ELR (cell line): ENCODE data around the gene LDHA.

Experiments used
- DNase-seq: peaks from one replicate; pipeline ENCODE4 v3.0.0-alpha.2; 2015; ENCODE audit warnings: low read depth

Gene LDHA

DNA sequence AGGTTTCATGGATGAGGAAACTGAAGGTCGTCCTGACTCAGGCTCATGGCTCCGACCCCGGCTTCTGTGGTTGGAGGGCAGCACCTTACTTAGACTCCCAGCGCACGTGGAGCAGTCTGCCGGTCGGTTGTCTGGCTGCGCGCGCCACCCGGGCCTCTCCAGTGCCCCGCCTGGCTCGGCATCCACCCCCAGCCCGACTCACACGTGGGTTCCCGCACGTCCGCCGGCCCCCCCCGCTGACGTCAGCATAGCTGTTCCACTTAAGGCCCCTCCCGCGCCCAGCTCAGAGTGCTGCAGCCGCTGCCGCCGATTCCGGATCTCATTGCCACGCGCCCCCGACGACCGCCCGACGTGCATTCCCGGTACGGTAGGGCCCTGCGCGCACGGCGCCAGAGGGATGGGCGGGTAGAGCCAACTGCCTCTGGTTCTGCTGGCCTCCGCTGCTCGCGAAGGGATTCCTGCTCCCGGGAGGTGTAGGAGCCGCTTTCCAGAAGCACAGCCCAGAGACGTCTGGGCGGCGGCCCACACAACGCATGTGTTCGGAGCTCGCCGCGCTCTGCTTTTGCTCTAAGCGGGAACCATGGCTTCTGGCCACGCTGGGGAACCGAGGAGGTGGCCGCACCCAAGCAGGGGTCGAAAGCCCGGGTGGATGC is at the start of gene LDHA:
Gene LDHA, plus strand, starts transcription at position 289 of the 653 bp plus-strand sequence. CDS start 2,280 bp downstream, outside the sequence.
- peak; percentile 98 for DNase-seq

DNA sequence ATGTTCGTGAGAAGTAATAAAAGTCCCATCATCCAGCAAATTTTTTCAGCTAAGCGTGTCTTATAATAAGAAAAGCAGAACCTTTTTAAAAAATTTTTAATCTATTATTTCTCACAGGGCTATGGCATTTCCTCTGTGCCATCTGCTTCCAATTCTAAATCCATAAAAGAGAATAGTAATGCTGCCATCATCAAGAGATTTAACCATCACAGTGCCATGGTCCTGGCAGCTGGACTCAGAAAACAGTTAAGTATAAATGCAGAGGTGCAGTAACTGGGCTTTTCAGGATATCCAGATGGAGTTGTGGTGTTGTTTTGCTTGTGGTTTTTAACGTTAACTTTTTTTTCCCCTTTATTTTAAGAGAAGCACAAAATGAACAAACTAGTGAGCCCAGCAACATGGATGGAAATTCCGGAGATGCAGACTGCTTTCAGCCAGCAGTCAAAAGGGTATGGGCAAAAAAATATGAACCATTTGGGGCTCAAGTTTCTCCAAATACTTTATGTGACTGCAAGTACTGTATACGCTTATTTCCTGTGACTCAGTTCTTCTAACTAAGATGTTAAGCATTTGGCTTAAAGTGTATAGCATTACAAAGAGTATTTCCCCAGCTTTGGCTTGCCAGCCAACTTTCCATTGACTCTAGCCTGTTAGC is 46.8 kb upstream of the LDHA start:
- DNase-seq: peak; percentile 86

DNA sequence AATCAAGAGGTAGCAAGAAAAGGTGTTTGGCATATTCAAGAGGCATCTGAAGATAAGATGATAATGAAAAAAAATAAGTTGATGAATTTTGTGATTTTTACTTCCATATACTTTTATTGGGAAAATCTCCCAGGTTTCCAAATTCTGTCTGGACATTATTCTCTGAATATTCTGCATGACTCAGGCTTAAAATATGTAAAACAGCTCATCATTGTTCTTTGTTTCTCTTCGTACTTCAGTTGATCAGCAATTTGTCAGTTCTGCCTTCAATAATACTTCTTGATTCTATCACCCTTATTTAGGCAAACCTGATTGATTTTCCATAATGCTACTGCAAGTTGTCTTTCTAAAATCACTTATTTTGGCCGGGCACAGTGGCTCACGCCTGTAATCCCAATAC is 41.8 kb upstream of the LDHA start:
- DNase-seq: peak; percentile 76

DNA sequence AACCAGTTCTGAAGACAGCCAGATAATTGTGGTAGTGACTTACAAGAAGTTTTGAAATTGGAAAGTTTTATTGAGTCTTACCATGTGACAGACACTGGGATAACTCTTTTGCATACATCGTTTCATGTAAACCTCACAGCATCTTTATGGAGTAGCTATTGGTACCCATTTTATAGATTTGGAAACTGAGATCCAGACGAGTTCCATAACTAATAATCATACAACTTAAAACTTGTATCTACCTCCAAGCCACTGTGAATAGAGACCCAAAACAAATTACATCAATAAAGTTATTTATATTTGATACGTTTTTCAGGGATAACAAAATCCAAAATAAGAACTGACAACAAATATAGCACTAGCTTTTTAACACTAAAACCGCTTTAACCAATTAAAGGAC is 35.7 kb upstream of the LDHA start:
- DNase-seq: no peak

DNA sequence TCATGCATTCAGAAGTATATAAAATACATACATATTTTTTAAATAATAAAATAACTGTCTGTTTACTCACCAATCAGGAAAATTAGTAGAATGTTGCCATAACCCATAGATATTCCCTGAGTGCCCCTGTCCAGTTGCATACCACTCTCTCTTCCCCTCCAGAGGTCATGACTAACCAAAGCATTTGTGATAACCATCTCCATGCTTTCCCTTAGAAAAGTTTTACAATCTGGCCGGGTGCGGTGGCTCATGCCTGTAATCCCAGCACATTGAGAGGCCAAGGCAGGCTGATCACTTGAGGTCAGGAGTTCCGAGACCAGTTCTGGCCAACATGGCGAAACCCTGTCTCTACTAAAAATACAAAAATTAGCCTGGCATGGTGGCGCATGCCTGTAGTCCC is 33.2 kb upstream of the LDHA start:
- DNase-seq: peak; percentile 62

DNA sequence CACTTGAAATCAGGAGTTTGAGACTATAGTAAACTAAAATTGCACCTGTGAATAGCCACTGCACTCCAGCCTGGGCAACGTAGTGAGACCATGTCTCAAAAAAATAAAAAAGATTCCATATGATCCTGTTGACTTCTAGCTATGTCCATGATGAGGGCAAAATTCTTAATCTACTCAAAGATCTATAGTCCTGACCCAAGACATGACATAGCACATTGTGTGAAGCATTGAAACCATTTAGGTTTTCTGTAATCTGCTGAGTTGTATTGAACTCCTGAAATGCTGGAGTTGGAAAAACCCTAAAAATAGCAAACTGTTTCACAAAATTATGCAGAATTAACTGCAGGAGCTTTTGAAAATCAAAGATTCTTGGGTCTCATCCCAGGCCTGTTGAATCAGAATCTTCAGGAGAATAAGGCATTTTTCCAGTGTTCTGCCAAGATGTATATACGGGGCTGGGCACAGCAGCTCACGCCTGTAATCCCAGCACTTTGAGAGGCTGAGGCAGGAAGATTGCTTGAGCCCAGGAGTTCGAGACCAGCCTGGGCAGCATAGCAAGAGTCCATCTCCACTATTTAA is 29.8 kb upstream of the LDHA start:
- DNase-seq: no peak

DNA sequence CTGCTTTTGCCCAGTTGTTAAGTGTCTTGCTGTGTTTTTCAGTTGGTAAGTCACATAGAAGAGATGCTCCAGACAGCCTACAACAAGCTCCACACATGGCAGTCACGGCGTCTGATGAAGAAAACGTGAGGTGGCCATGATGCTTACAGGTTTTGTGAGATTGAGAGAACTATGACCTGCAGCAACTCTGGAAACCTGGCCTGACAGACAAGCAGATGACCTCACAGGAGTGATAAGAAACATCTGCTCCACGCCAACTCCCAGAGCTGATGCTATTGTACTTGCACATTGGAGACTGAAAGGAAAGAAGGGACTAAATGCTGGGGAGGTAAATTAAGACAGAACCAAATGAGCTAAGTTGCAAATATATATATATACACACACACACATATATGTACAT is 28.6 kb upstream of the LDHA start:
- no peak for DNase-seq

DNA sequence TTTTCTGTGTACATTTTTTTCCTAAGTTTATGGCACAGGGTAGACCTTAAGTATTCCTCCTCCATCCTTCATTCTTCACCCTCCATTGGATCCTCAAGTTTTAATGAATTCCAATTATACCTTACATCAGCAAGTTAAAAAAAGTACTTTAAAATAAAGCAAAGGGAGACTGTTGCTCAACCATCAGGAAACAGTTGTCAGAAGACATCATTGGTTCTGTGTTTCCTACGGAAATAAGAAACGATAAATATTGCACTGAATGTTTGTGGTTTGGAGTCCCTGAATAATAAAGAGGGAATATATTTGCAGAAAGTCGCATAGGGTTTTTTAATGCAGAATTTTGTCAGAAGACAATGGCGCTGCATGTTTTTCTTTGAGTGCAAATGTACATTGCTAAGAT is 28.1 kb upstream of the LDHA start:
- DNase-seq: no peak

DNA sequence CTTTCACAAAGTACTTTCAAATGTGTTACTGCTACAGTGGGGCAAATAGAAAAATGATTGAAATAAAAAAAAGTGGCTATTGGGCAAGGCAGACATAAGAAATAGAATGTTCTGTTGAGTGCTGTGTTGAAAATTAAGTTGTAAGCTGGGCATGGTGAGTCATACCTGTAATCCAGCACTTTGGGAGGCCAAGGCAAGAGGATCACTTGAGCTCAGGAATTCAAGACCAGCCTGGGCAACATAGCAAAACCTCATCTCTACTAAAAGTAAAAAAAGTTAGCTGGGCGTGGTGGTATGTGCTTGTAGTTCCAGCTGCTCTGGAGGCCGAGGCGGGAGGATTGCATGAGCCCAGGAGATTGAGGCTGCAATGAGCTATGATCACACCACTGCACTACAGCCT is 26.9 kb upstream of the LDHA start:
- peak; percentile 39 for DNase-seq

DNA sequence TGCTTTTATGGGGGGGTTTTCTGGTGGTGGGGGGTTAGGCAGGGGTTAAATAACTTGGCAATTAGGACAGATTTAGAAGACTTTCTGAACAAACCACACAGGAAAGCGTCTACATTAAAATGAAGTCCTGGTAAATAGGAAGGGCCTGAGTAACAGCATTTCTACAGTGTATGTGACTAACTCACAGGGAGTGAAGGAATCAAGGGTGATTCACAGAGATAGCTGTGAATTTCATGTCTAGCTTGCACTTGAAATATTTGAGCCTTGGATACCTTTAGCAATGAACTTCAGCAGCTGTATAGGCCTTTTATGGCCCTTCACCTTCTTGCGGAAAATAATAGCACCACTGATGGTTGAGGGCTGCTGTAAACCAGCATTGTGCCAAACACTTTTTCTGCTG is 26.1 kb upstream of the LDHA start:
- DNase-seq: peak; percentile 62

DNA sequence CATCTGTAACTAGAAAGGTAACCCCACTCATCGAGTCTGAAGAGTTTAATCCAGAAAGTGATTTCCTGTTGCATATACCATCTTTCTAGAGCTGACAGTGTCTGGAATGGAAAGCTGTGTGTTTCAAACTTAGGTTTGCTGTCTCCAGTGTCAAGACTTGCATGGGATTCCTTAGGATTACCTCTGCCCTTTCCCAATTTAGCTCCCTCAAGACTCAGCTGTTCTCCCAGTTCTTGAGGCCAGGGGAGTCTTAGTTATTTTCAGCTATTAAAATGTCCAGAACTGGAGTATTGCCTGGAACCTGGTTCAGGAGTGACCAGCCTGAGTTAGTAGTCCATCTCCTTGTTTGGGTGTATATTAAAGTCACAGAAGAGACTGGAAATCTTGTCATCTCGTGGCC is 25.0 kb upstream of the LDHA start:
- no peak for DNase-seq

DNA sequence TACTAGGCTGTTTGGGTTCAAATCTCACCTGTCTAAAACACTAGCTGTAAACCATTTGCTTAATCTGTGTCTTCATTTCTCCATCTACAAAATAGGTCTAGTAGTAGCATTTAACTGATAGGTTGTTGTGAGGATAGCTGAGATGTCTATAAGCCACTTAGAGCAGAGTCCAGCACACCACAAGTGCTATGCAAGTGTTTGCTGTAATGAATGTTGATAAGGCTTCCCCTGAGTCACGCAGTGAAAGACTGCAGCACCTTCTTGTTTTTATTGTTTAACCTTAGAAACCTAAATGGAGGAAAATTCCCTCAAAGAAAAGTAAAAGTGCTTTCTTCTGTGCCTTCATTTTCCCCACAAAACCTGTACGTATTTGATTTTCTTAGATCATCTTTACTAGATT is 23.1 kb upstream of the LDHA start:
- no peak for DNase-seq

DNA sequence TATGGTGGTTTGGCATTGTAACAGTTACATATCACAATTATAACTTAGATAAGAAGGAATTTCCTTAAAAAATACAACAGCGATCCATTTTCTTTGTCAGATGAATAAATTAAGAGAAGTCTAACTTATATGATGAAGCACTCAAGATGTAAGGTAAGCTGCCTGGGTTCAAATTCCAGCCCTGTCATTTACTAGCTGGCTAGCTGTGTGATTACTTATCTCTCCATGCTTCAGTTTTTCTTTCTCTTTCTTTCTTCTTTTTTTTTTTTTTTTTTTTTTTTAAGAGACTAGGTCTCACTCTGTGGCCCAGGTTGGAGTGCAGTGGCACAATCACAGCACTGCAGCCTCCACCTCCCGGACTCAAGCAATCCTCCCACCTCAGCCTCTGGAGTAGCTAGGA is 22.2 kb upstream of the LDHA start:
- no peak for DNase-seq

DNA sequence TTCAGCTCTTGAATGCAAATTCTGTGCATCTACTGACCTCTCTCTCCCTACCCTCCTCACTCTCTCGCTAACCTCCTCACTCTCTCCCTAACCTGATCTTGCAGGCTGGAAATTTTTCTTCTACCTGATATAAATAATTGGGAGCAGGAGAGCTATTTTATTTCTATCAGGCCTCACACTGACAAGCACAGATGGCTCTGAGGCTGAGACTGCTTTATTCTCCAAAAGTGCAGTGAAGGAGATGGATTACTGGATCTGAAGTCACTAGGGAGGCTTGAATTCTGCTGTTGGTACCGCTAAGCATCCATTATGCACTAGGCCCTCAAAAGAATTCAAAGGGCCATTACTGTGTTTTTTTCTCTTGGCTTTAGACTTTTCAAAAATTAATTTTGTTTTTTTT is 19.4 kb upstream of the LDHA start:
- DNase-seq: no peak

DNA sequence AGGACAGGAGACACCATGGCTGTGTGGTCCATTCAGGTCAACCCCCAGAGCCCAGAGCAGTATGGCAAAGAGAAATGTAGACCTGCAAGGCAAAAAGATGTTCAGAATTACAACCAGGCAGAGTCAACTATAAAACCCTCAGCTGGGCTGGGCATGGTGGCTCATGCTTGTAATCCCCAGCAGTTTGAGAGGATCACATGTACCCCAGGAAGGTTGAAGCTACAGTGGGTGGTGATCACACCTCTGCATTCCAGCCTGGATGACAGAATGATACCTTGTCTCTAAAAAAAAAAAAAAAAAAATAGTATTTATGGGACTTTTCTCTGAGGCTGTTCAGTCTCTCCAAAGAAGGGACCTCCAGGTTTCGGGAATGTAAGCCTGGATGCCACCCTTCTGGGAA is 18.4 kb upstream of the LDHA start:
- no peak for DNase-seq

DNA sequence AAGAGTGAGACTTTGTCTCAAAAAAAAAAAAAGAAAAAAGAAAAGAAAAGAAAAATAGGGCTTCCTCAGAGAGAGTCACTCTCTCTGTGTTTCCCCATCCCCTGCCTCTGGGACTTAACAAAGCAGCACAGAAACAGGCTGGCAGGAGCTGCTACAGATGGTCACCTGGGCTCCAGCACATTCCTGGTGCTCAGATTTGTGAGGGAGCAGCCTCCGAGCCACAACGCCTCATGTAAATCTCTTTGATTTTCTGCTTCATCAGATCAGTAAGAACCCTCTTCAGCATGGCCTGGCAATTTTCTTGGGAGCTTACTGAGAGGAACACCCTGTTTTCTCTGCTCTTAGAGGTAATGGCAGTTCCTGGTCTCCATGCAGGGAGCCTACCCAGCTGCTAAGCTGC is 15.2 kb upstream of the LDHA start:
- no peak for DNase-seq

DNA sequence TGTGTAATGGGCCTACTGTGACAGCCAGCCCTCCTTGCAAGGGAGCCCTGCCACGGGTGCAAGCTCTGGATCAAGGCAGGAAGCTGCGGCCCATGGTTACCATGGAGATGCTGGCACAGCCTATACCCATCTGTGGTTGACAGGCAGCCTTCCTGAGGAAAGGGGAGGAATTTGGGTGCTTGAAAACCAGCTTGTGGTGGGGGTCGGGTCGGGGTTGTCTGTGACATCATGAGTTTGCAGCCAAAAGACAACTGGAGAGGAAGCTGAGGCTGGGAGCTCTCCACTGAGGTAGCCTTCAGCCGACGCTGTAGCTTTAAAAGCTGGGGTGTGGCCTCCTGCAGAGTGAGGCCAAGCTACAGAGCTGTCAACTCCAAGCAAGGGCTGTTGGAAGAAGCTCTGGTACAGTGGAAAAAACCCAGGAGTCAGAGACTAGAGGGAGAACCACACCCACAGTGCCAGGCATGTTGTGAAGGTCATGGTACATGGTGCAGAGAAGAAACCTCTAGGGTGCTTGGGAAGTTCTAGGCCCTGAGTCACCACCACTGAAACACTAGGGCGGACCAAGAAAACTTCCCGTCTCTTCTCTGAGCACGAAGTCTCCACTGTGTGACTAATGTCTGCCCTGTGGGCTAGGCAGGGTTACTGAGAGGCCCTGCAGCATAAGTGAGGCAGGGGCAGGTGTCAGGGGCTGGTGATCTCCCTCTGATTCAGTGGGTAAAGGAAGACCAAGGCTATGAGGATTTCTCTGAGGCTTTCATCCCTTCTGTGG is 10.8 kb upstream of the LDHA start:
- DNase-seq: peak; percentile 99

DNA sequence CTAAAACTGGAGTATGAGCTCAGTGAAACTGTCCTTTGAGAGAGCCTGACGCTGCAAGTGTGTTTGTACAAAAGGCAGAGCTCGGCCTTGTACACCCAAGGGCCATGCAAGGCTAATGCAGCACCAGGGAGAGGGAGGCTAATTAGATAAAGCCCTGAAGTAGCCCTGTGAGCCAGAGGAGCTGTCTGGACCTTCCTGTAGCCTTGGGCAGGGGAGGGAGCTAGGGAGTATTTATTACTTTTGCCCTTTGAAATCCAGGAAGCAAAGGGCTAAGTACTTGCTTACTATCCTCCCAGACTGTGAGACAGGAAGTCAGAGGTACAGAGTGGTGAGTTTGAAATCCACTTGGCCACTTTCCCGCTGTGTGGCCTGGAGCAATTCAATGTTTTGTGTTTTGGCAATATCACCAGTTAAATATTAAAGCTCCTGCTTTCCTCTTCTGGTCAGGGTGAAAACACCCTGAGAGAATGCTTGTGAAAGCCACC is 10.2 kb upstream of the LDHA start:
- DNase-seq: peak; percentile 85

DNA sequence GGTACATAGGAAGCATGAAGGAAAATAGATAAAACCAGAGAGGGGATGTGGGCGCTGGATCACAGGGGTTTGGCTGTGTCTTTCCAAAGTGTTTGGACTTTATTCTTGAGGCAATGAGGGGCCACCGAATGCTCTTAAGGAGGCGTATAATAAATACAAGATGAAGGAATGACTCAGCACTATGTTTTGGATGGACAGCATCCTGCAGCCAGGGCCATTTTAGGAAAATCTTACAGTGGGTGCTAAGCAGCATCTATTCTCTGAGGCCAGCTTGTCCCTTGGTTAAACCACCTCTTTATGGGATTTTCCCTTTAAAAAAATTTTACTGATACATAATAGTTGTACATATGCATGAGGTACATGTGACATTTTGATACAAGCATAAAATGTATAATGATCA is 4.3 kb upstream of the LDHA start:
- no peak for DNase-seq

DNA sequence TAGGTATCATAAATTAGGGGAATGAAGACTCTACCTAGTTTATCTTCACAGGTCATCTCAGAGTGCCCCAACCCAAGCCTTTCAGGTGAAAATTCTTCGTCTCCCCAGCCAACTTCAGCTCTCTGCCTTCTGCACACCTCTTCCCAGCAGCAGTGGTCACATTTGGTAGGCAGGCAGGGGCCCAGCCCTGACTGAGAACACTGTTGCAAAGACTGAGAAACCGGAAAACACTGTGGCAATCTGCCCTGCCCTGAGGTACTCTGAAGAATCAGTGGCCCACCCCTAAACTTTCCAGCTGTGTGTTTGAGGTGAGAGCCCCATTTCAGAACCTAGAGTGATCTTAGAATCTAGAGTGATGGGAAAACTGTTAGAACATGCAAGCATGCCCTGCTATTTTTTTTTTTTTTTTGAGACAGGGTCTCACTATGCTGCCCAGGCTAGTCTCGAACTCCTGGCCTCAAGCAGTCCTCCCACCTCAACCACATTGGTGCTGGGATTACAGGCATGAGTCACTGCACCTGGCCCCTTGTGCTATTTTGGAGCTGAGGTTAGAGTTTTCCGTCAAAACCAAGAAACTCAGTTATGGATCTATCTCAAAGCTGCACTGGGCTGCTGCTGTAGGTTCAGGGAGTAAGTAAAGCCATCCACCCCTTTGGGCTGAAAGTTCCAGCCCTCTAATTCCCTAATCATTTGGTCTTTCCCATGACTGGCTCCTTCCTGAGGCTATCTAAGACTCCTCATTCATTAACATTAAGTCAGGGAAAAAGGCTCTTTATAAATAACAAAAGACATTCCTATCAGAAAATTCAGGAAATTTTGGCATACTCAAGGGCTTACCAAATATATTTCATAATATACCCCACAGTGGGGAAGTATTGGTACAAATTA is 1.7 kb upstream of the LDHA start:
- DNase-seq: no peak

DNA sequence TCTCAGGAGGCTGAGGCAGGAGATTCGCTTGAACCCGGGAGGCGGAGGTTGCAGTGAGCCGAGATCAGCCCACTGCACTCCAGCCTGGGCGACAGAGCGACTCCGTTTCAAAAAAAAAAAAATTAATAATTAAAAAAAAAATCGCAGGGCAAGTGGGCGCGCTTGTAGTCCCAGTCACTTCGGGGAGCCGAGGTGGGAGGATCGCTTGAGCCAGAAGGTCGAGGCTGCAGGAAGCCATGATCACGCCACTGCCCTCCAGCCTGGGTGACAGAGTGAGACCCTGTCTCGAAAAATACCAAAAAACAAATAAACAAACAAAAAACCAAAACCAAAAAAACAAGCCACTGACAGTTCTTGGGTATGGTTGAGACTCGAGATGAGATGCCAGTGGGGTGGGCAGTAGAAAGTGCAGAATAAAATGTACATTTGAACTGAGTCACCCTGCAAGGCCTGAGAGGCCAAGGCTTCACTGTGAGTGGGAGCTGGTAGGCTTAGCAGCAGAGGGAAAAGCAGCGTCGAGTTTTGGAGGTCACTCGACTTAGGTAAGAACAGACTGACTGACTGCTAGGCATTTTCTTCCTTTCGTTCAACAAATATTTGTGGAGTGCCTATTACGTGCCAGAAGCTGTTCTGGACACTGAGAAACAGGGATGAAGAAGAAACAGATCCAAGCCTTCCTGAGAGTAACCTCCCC is 635 bp upstream of the LDHA start:
- no peak for DNase-seq
